Measurements from ENCODE around the gene CNPY3.
A peak's percentile ranks its signal among the peaks of the same experiment; 100 is the strongest.

The CNPY3 gene

DNA sequence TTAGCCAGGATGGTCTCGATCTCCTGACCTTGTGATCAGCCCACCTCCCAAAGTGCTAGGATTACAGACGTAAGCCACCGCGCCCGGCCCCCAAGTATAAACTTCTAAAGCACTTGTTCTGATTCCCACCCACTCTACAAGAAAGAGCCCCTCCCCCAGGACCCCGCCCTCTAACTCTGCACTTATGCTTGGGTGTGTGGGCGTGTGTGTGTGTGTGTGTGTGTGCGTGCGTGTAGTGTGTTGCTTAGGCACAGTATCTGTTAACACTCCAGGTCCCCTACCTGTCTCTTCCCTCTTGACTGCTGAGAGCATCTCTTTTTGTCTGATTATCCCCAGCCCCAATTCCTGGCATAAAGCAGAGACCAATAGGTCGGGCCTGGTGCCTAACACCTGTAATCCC lies 19.4 kb upstream of the CNPY3 start:
- no peak for DNase-seq (ENCODE audit: low spot score)
- TF ChIP-seq, protein P1, sequence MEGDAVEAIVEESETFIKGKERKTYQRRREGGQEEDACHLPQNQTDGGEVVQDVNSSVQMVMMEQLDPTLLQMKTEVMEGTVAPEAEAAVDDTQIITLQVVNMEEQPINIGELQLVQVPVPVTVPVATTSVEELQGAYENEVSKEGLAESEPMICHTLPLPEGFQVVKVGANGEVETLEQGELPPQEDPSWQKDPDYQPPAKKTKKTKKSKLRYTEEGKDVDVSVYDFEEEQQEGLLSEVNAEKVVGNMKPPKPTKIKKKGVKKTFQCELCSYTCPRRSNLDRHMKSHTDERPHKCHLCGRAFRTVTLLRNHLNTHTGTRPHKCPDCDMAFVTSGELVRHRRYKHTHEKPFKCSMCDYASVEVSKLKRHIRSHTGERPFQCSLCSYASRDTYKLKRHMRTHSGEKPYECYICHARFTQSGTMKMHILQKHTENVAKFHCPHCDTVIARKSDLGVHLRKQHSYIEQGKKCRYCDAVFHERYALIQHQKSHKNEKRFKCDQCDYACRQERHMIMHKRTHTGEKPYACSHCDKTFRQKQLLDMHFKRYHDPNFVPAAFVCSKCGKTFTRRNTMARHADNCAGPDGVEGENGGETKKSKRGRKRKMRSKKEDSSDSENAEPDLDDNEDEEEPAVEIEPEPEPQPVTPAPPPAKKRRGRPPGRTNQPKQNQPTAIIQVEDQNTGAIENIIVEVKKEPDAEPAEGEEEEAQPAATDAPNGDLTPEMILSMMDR (IDR thresholded peaks at IDR 0.05; ENCODE audit: extremely low read depth, missing control alignments), result no peak

DNA sequence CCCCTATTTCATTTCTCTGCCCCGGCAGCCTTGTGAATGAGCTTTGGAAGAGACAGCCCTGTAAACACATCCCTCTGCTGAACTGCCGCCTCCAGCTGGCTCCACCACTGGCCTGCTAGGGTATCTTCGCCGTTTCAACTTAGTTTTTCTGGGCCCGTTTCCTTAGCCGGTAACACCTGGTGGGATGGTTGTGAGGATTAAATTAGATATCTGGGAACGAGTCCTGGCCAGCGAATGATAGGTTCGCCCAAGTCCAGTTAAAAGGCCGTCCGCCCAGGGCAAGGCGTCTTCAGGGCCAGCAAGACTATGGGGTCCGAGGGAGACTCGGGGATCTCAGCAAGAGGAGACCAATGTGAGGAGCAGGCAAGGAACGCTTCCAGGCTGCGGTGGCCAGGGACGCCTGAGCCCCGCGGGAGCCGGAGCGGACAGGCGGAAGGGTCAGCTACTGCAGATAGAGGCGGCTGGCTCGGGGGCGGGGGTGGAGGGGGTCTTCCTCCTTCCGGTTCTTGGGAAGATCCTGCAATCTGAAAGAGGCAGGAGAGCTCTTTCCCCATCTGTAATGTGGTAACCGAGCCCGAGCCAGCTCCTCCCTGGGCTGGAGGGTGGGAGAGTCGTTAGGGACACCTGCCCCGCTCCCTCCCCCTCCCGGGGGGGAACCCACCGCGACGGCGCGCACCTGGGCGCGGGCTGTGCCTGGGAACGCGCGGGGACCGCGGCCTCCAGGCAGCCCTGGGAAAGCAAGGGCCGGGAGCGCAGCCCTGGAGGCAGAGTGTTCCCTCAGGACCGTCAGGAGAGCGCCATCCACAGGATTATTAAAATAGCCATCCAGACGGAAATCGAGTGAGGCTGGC lies 17.9 kb upstream of the CNPY3 start:
- TF ChIP-seq, protein P1 (IDR thresholded peaks at IDR 0.05; ENCODE audit: extremely low read depth, missing control alignments), result no peak
- DNase-seq (ENCODE audit: low spot score), result no peak

DNA sequence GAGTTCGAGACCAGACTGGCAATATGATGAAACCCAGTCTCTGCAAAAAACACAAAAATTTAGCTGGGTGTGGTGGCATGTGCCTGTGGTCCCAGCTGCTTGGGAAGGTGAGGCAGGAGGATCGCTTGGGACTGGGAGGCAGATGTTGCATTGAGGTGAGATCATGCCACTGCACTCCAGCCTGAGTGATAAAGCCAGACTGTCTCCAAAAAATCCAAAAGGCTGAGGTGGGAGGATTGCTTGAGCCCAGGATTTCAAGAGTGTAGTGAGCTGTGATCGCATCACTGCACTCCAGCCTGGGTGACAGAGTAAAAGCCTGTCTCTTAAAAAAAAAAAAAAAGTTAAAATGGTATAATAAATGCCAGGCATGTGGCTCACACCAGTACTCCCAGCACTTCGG lies 14.7 kb upstream of the CNPY3 start:
- TF ChIP-seq, protein P1 (IDR thresholded peaks at IDR 0.05; ENCODE audit: extremely low read depth, missing control alignments), result no peak
- DNase-seq (ENCODE audit: low spot score), result no peak

DNA sequence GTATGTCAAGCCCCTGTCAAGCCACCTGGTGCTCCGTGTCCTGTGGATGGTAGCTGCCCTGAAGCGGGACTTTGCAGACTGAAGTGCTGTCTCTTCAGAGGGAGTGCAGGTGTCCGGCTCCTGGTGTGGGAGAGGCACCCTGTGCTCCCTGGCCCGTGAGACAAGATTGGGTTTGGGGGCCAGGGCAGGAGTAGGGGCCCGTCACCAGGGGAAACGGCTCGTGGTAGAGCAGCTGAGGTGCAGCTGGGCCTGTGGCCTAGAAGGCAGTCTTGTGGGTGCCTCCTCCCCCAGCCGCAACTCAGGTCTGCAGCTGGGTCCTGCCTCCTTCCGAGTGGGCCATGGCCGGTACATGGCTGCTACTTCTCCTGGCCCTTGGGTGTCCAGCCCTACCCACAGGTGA lies 13.5 kb upstream of the CNPY3 start, which contains the start of gene PTCRA:
TSS of gene PTCRA (plus strand) at position 322 of the 400 bp plus-strand sequence. CDS start at position 339, 17 bp downstream.
- peak; percentile 56 for DNase-seq (ENCODE audit: low spot score)
- TF ChIP-seq, protein P1 (IDR thresholded peaks at IDR 0.05; ENCODE audit: extremely low read depth, missing control alignments), result no peak

DNA sequence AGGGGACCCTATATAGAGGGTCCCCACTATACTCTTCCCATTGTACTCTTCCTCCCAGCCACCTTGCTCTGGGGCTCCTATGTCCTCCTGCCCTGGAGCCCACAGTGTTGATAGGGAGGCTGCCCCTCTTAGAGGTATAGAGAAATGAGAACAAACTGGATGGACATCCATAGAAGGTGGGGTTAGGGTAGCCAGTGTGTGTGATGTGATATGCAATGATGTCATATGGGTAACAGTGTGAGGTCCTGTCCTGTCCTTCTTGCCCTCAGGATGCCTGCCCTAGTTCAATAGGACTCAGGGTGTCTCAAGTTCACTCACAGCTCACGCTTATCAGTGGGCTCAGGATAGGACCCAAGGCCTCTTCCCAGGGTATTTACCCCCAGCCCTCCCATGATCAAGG lies 13.0 kb upstream of the CNPY3 start:
- DNase-seq (ENCODE audit: low spot score), result no peak
- TF ChIP-seq, protein P1 (IDR thresholded peaks at IDR 0.05; ENCODE audit: extremely low read depth, missing control alignments), result no peak

DNA sequence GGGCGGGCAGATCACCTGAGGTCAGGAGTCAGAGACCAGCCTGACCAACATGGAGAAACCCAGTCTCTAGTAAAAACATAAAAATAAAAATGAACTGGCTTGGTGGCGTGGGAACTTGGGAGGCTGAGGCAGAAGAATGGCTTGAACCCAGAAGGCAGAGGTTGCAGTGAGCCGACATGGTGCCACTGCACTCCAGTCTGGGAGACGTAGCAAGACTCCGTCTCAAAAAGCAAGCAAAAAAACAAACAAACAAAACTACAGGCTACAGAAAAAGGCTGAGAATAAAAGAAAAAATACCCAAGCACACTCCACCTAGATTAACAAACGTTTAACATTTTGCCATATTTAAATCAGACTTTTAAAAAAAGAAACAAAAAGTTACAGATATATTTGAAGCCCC lies 7.5 kb upstream of the CNPY3 start:
- DNase-seq (ENCODE audit: low spot score), result no peak
- TF ChIP-seq, protein P1 (IDR thresholded peaks at IDR 0.05; ENCODE audit: extremely low read depth, missing control alignments), result no peak

DNA sequence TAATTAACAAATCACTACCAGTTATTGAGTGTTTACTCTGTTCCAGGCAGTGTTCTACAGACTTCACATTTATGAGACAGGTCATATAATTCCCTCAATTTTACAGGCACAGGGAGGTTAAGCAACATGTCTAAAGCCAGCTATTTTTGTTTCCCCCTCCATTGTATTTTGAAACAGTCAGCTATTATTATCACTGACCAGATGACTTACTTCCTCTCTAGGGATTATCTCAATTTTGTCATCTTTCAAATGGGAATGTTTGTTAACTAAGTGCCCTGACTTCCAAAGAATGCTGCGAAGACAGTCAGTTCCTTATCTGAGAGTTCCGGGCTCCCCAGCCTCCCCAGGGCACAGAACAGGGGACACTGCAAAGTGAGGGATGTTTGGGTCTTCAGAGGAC lies 5.6 kb upstream of the CNPY3 start:
- DNase-seq (ENCODE audit: low spot score), result no peak
- TF ChIP-seq, protein P1 (IDR thresholded peaks at IDR 0.05; ENCODE audit: extremely low read depth, missing control alignments), result no peak
